ENCODE data around the gene CCNE1. TPM values are rescaled to one million over a fixed set of nuclear protein-coding genes. Genes with fewer than 3 reads are reported as not detected.

Gene CCNE1
- total and polyA plus RNA-seq, 2 of the 13 experiments (the other 11 are each of a cell fraction or from before 2014, with no cell fraction given) = 16.0 to 50.6 TPM

- no peaks in the 10 kb centered on the region for H3K79me2 ChIP-seq (ENCODE audit: insufficient read depth, low read length)
- H3K36me3 ChIP-seq (replicated peaks in 1 of 2; ENCODE audit: control insufficient read depth in 1 of 2, insufficient read depth in 2 of 2, low read length in 2 of 2) = 0 out of 5 replicates have a peak, but pooled peaks cover 0 to 5% of the 10 kb centered on the region in 2 experiments
- no peak for DNase-seq (ENCODE audit: low spot score)
- H3K27me3 ChIP-seq (ENCODE audit: control insufficient read depth in 1 of 2, insufficient read depth in 2 of 2, low read length in 2 of 2) = no peaks in the 10 kb centered on the region
- in situ Hi-C loops (cut with HindIII; ENCODE audit: extremely low pct_ligation_motif_present, low pct_unique_long_range_greater_than_20kb) (no loop called here), intact Hi-C loops (cut with micrococcal nuclease; ENCODE audit: unreplicated experiment) (no loop called here)
- FAIRE-seq = no peak
- H3K9me3 ChIP-seq (ENCODE audit: low read length) = no peaks in the 10 kb centered on the region
- peak overlapping the region; percentile 69 for H3K4me2 ChIP-seq (ENCODE audit: low read depth, low read length)
- no peak overlapping the region for H2AFZ ChIP-seq (ENCODE audit: low read length)
- no peaks in the 10 kb centered on the region for H4K20me1 ChIP-seq (ENCODE audit: insufficient read depth, low read length)
- peak overlapping the region; percentile 54; the same call in 1 of the 2 replicates for H3K9ac ChIP-seq (ENCODE audit: insufficient read depth, low read depth, low read length)
- no peak for ATAC-seq
- no peak overlapping the region for H3K27ac ChIP-seq (ENCODE audit: extremely low read length, insufficient read depth, low read length)
- ChIA-PET POLR2A (no interaction called here), CTCF (ENCODE audit: low intra/inter-chr PET ratio, low total read pairs) (no interaction called here)
- H3K4me3 ChIP-seq (replicated peaks in 1 of 3; ENCODE audit: insufficient read depth in 1 of 3, low read depth in 2 of 3, low read length in 3 of 3) = peak overlapping the region; percentile 54 to 68 (median 62); a peak in 4 of 6 replicates
- WGBS (ENCODE audit: low lambda C conversion rate) = 90% methylated on average over 5 of the region's 6 CpGs
- TSS peak; percentile 49 for BruUV-seq (replicated peaks)
- peaks cover 13% of the 10 kb centered on the region for H3K4me1 ChIP-seq (ENCODE audit: insufficient read depth, low read length)
- TF ChIP-seq TBX3 (IDR thresholded peaks at IDR 0.05; ENCODE audit: borderline replicate concordance) (no peak), ZSCAN9 (CRISPR knock-in tag; IDR thresholded peaks at IDR 0.05; ENCODE audit: borderline replicate concordance) (no peak), ZSCAN22 (CRISPR knock-in tag; IDR thresholded peaks at IDR 0.05) (no peak), ZBTB7B (CRISPR knock-in tag; IDR thresholded peaks at IDR 0.05) (no peak), ZNF574 (CRISPR knock-in tag; IDR thresholded peaks at IDR 0.05) (no peak), ZNF639 (CRISPR knock-in tag; conservative IDR thresholded peaks at IDR 0.05) (no peak), REL (CRISPR knock-in tag; conservative IDR thresholded peaks at IDR 0.05) (no peak), PRPF4 (IDR thresholded peaks at IDR 0.05; ENCODE audit: low read depth, low read length, poor library complexity, severe bottlenecking) (no peak), FOXM1 (CRISPR knock-in tag; IDR thresholded peaks at IDR 0.05) (no peak), XRCC5 (optimal IDR thresholded peaks at IDR 0.05; ENCODE audit: low read length) (no peak), RAD21 (CRISPR knock-in tag; IDR thresholded peaks at IDR 0.05) (no peak), RERE (CRISPR knock-in tag; IDR thresholded peaks at IDR 0.05; ENCODE audit: low read depth) (no peak), RNF219 (CRISPR knock-in tag; IDR thresholded peaks at IDR 0.05) (no peak), ATF7-NPFF (CRISPR knock-in tag; IDR thresholded peaks at IDR 0.05; ENCODE audit: low read depth) (no peak)
Measured at GRCh38 chr19:29812881-29813275, 1.1 kb downstream of the CCNE1 start.
